Esophagus muscularis mucosa (tissue), 3 donors: Measurements from ENCODE around the gene MORC3.

Source experiments
- CTCF ChIP-seq, 3 experiments: fragments of 200-600 bp in 2 of 3; fragments of 450-650 bp in 1 of 3; sonication (generic) in 2 of 3; IDR thresholded peaks; one replicate each; pipeline ENCODE4 v1.5.1; 2017 to 2019; ENCODE audit warnings: antibody characterized with exemption in 3 of 3, mild to moderate bottlenecking in 2 of 3, moderate library complexity in 1 of 3
- POLR2AphosphoS5 ChIP-seq, 2 donors: sonication (generic); formaldehyde crosslinking; IDR thresholded peaks; one replicate each; pipeline ENCODE4 v1.6.1; 2017; ENCODE audit warnings: antibody characterized with exemption in 2 of 2

GRCh38 chr21:36384885-36385232 is 64.9 kb downstream of the MORC3 start:
- TF ChIP-seq CTCF (IDR thresholded peaks at IDR 0.05) (no peak), POLR2AphosphoS5 (IDR thresholded peaks at IDR 0.05) (no peak)
